Fibroblast of the aortic adventitia (primary cell): ENCODE results near the gene FUCA1. TPM values are rescaled to one million over a fixed set of nuclear protein-coding genes. Genes with fewer than 3 reads are reported as not detected.
"Not testable (repeated sequence)": the region's sequence is repeated elsewhere in the genome, so short reads cannot be mapped to it uniquely, and the experiment has no call there.

Source experiments
- DNase-seq: peaks from one replicate; pipeline ENCODE4 v3.0.0-alpha.2; 2010; ENCODE audit warnings: low read depth
- H3K4me3 ChIP-seq: 2 replicates; pipeline ENCODE4 v1.5.1; 2011; ENCODE audit warnings: low read depth, mild to moderate bottlenecking, control low read depth, low read length, moderate library complexity
- CTCF ChIP-seq: IDR thresholded peaks from 2 replicates; pipeline ENCODE4 v1.5.1; 2011; ENCODE audit warnings: mild to moderate bottlenecking, low read length, control low read depth, inconsistent platforms; ENCODE audit not compliant: insufficient read depth
- total RNA-seq: library from RNA; depleted of rRNA; stranded (reverse); fragments of >200 nt; gene quantifications from 2 replicates; pipeline ENCODE4 v1.2.3, GENCODE V29; 2012; ENCODE audit warnings: low replicate concordance

Gene FUCA1
- total RNA-seq, 1 donor = 5.9 TPM

- H3K4me3 ChIP-seq = no peak overlapping the region
- no peak for DNase-seq
- no peak for TF ChIP-seq CTCF
Observed at GRCh38 chr1:23864801-23865542, 3.1 kb downstream of the FUCA1 start.

GRCh38 chr1:23862640-23863039, 5.5 kb downstream of the FUCA1 start:
- no peak overlapping the region for H3K4me3 ChIP-seq
- no peak for DNase-seq
- TF ChIP-seq CTCF = no peak

GRCh38 chr1:23854568-23854967, 13.5 kb downstream of the FUCA1 start:
- peak; percentile 21 for DNase-seq
- H3K4me3 ChIP-seq = no peak overlapping the region
- TF ChIP-seq CTCF = peak; percentile 22

GRCh38 chr1:23853124-23853523, 15.0 kb downstream of the FUCA1 start:
- H3K4me3 ChIP-seq, DNase-seq: not testable (repeated sequence)

- DNase-seq, H3K4me3 ChIP-seq: not testable (repeated sequence)
Observed at GRCh38 chr1:23851406-23851805, 16.7 kb downstream of the FUCA1 start.

GRCh38 chr1:23848673-23849616, 19.1 kb downstream of the FUCA1 start:
- no peak for DNase-seq
- no peak for TF ChIP-seq CTCF
- no peak overlapping the region for H3K4me3 ChIP-seq

- DNase-seq, H3K4me3 ChIP-seq: not testable (repeated sequence)
Observed at GRCh38 chr1:23847482-23848095, 20.5 kb downstream of the FUCA1 start.

GRCh38 chr1:23845163-23845562, 22.9 kb downstream of the FUCA1 start:
- DNase-seq = no peak
- no peak for TF ChIP-seq CTCF
- H3K4me3 ChIP-seq = no peak overlapping the region
